A673 (cell line): Measurements from ENCODE around the gene CMTM8. TPM values are rescaled to one million over a fixed set of nuclear protein-coding genes. Genes with fewer than 3 reads are reported as not detected.

Source experiments
- BruUV-seq: library from RNA; stranded (reverse); fragments of 400-500 nt; replicated peaks from 2 replicates; lab custom pipeline; 2021; lab: Mats Ljungman, UMichigan
- CTCF ChIA-PET: fragments of 300-600 bp; sonication (Branson Sonifier 250); formaldehyde crosslinking; loops from one replicate; lab custom pipeline; 2022; ENCODE audit warnings: antibody characterized with exemption; lab: Charles Lee
- POLR2A ChIA-PET: fragments of 300-600 bp; sonication (Branson Sonifier 250); formaldehyde crosslinking; loops from one replicate; lab custom pipeline; 2022; ENCODE audit warnings: antibody characterized with exemption; ENCODE audit not compliant: low non-redundant PET; lab: Charles Lee
- DNase-seq: peaks from one replicate; pipeline ENCODE4 v3.0.0-alpha.2; 2015; ENCODE audit warnings: low spot score
- H3K27ac ChIP-seq: fragments of 200-600 bp; sonication (generic); 2 replicates; pipeline ENCODE4 v1.5.1; 2016; ENCODE audit warnings: mixed run types, low read depth, mild to moderate bottlenecking, mixed read lengths, antibody characterized with exemption, low read length; ENCODE audit not compliant: poor library complexity, severe bottlenecking
- H3K27me3 ChIP-seq: fragments of 200-600 bp; sonication (generic); replicated peaks from 2 replicates; pipeline ENCODE4 v1.6.1; 2017; ENCODE audit warnings: mixed run types, low read depth, mild to moderate bottlenecking, mixed read lengths, antibody characterized with exemption, low read length; ENCODE audit not compliant: insufficient read depth, poor library complexity
- H3K36me3 ChIP-seq: fragments of 200-600 bp; sonication (generic); 2 replicates; pipeline ENCODE4 v1.6.1; 2016; ENCODE audit warnings: mixed run types, mild to moderate bottlenecking, mixed read lengths, antibody characterized with exemption, low read length; ENCODE audit not compliant: insufficient read depth, poor library complexity, severe bottlenecking
- H3K4me1 ChIP-seq: fragments of 200-600 bp; sonication (generic); 2 replicates; pipeline ENCODE4 v1.6.1; 2017; ENCODE audit warnings: mixed run types, mild to moderate bottlenecking, mixed read lengths, antibody characterized with exemption, low read length; ENCODE audit not compliant: insufficient read depth, poor library complexity, severe bottlenecking
- H3K4me3 ChIP-seq: fragments of 200-600 bp; sonication (generic); 2 replicates; pipeline ENCODE4 v1.5.1; 2016; ENCODE audit warnings: low read depth, mixed run types, mild to moderate bottlenecking, mixed read lengths, low read length; ENCODE audit not compliant: poor library complexity, severe bottlenecking
- H3K9me3 ChIP-seq: fragments of 200-600 bp; sonication (generic); 2 replicates; pipeline ENCODE4 v1.6.1; 2016; ENCODE audit warnings: mixed run types, low read depth, mild to moderate bottlenecking, mixed read lengths, antibody characterized with exemption, low read length; ENCODE audit not compliant: poor library complexity, severe bottlenecking
- CTCF ChIP-seq: fragments of 300-800, 200-600 bp; sonication (generic); conservative IDR thresholded peaks from 2 replicates; pipeline ENCODE4 v1.5.1; 2017; ENCODE audit warnings: low read depth, mild to moderate bottlenecking, antibody characterized with exemption, low read length, moderate library complexity, mixed read lengths
- EZH2 ChIP-seq: fragments of 200-600 bp; sonication (generic); IDR thresholded peaks from 2 replicates; pipeline ENCODE4 v1.6.1; 2017; ENCODE audit warnings: borderline replicate concordance, low read depth, mild to moderate bottlenecking, mixed read lengths, antibody characterized with exemption, low read length; ENCODE audit not compliant: poor library complexity, severe bottlenecking
- intact Hi-C: fragments of 100-400 bp; cut with micrococcal nuclease; formaldehyde crosslinking; loops from one replicate; pipeline ENCODE4 v1.10.0; 2022; ENCODE audit not compliant: unreplicated experiment
- total RNA-seq: library from RNA; stranded (reverse); gene quantifications from 2 replicates; pipeline ENCODE4 v1.2.3, GENCODE V29; 2021

Gene CMTM8
- total RNA-seq, 1 experiment from 2014 or later = 2.1 TPM

GRCh38 chr3:32303977-32304881, 65.7 kb downstream of the CMTM8 start:
- CTCF ChIA-PET = interaction anchor here (0.7 kb wide), 1 partner anchor 46 kb away, joined by 3 read pairs; no protein-coding TSS in a partner anchor
- Histone ChIP-seq H3K9me3 (no peaks in the 10 kb centered on the region), H3K4me3 (no peak overlapping the region), H3K27me3 (no peaks in the 10 kb centered on the region), H3K36me3 (no peaks in the 10 kb centered on the region), H3K27ac (no peak overlapping the region), H3K4me1 (no peaks in the 10 kb centered on the region)
- POLR2A ChIA-PET = interaction anchor here (0.6 kb wide), 1 partner anchor 56 kb away, joined by 3 read pairs; no protein-coding TSS in a partner anchor
- TF ChIP-seq EZH2 (no peak), CTCF (no peak)
- BruUV-seq = no TSS peak
- intact Hi-C loops = no loop called here
- no peak for DNase-seq

DNA sequence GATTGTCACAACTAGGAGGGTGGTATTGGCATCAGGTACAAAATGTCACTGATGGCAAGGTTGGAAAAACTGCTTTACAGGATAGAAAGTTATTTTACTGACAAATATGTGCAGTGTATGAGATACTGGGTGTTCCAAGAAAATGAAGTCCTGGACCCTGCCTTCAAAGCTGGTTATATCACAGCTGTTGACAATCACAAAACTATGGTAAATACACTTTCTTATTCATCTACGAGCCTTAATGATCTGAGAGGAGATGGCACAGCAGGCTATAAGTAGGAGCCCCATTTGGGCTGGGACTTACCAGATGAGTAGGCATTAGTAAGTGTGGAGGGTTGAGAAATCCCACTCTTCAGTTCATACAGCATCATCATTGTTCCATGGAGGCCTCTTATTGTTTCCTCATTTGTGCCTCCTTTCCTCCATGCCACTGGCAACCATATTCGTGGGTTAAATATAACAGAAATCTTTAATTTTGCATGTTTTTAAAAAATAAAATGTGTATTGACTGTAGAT, 66.9 kb downstream of the CMTM8 start:
- Histone ChIP-seq H3K4me3 (no peak overlapping the region), H3K27ac (no peak overlapping the region), H3K9me3 (no peaks in the 10 kb centered on the region), H3K36me3 (no peaks in the 10 kb centered on the region), H3K4me1 (no peaks in the 10 kb centered on the region), H3K27me3 (no peaks in the 10 kb centered on the region)
- no TSS peak for BruUV-seq
- TF ChIP-seq EZH2 = no peak
- ChIA-PET POLR2A (no interaction called here), CTCF (no interaction called here)
- intact Hi-C loops = no loop called here
- no peak for DNase-seq

DNA sequence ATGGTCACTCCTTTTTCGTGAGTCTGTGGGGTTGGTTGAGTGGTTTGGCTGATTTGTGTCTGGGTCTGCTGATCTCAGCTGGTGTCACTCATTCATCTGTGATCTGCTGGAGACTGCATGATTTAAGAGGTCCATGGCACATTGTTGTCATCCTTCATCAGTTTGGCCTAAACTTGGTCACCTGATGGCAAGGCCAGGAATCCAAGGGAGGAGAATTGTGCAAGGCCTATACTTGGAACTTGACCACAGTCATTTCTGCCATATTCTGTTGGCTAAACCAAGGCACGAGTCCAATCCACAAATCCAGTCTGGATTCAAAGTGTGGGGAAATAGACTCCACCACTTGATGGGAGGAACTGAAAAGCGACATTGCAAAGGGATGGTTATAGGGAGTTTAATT, 67.6 kb downstream of the CMTM8 start:
- DNase-seq = no peak
- Histone ChIP-seq H3K4me3 (no peak overlapping the region), H3K27me3 (no peaks in the 10 kb centered on the region), H3K36me3 (no peaks in the 10 kb centered on the region), H3K9me3 (no peaks in the 10 kb centered on the region), H3K4me1 (no peaks in the 10 kb centered on the region), H3K27ac (no peak overlapping the region)
- intact Hi-C loops = no loop called here
- CTCF ChIA-PET = no interaction called here
- POLR2A ChIA-PET = no interaction called here
- no peak for TF ChIP-seq CTCF
- TF ChIP-seq EZH2 = no peak
- BruUV-seq = no TSS peak
